HepG2 (cell line): ENCODE data around the gene VKORC1. TPM values are rescaled to one million over a fixed set of nuclear protein-coding genes. Genes with fewer than 3 reads are reported as not detected.
A peak's percentile ranks its signal among the peaks of the same experiment; 100 is the strongest.

ENCODE experiments used
- ARNTL ChIP-seq: sonication (generic); formaldehyde crosslinking; IDR thresholded peaks from 2 replicates; pipeline ENCODE4 v1.4.0; 2020; ENCODE audit warnings: mild to moderate bottlenecking, missing genetic modification reagents
- CHCHD3 ChIP-seq: sonication (generic); formaldehyde crosslinking; IDR thresholded peaks from 2 replicates; pipeline ENCODE4 v1.8.0; 2022; ENCODE audit warnings: mild to moderate bottlenecking, missing genetic modification reagents, moderate library complexity
- FOSL1 ChIP-seq: sonication (generic); formaldehyde crosslinking; IDR thresholded peaks from 2 replicates; pipeline ENCODE4 v1.9.0; 2021; ENCODE audit warnings: missing genetic modification reagents, borderline replicate concordance
- FOXO1 ChIP-seq: sonication (generic); formaldehyde crosslinking; IDR thresholded peaks from 2 replicates; pipeline ENCODE4 v1.4.0; 2020; ENCODE audit warnings: missing genetic modification reagents
- ISX ChIP-seq: sonication (generic); formaldehyde crosslinking; conservative IDR thresholded peaks from 2 replicates; pipeline ENCODE4 v1.5.0; 2020; ENCODE audit warnings: missing genetic modification reagents
- ONECUT2 ChIP-seq: sonication (generic); formaldehyde crosslinking; IDR thresholded peaks from 2 replicates; pipeline ENCODE4 v1.4.0; 2020; ENCODE audit warnings: missing genetic modification reagents
- POLR2AphosphoS5 ChIP-seq: IDR thresholded peaks from 2 replicates; pipeline ENCODE4 v1.6.1; 2012; ENCODE audit warnings: low read depth, low read length
- RXRA ChIP-seq: sonication (generic); formaldehyde crosslinking; IDR thresholded peaks from 2 replicates; pipeline ENCODE4 v1.5.1; 2020; ENCODE audit warnings: missing genetic modification reagents
- ZNF232 ChIP-seq: sonication (generic); formaldehyde crosslinking; IDR thresholded peaks from 2 replicates; pipeline ENCODE4 v1.4.0; 2020; ENCODE audit warnings: missing genetic modification reagents, borderline replicate concordance
- ZNF317 ChIP-seq: sonication (generic); formaldehyde crosslinking; IDR thresholded peaks from 2 replicates; pipeline ENCODE4 v1.5.0; 2020; ENCODE audit warnings: mild to moderate bottlenecking, missing genetic modification reagents
- polyA plus RNA-seq, 8 experiments: library from polyadenylated mRNA; depleted of rRNA in 3 of 8; stranded (reverse) in 7 of 8; unstranded in 1 of 8; fragments of >200 nt; fragmentation: Illumina TruSeq in 4 of 8; extraction: Trizol in 4 of 8; gene quantifications; 2 replicates each; pipeline versions ENCODE4 v1.2.1 to v1.2.3, GENCODE V29; 2011 to 2016; ENCODE audit warnings: low read depth in 4 of 8, missing spikeins in 1 of 8, mixed read lengths in 1 of 8; ENCODE audit not compliant: insufficient read depth in 1 of 8
- total RNA-seq, 5 experiments: library from RNA; depleted of rRNA; stranded (reverse); fragments of >200 nt; fragmentation: Illumina TruSeq; extraction: Trizol; gene quantifications; 2 replicates each; pipeline ENCODE4 v1.2.3, GENCODE V29; 2016; ENCODE audit warnings: low read depth in 1 of 5
- TF ChIP-seq, protein P1 (sequence below), 2 experiments: sonication (generic) in 1 of 2; formaldehyde crosslinking in 1 of 2; IDR thresholded peaks; 2 replicates each; pipeline versions ENCODE4 v1.4.0 to v1.6.1; 2016 to 2020; ENCODE audit warnings: borderline replicate concordance in 1 of 2, low read depth in 1 of 2, mild to moderate bottlenecking in 1 of 2, missing genetic modification reagents in 1 of 2
- TF ChIP-seq, protein P2 (sequence below): sonication (generic); formaldehyde crosslinking; IDR thresholded peaks from 2 replicates; pipeline ENCODE4 v1.8.1; 2023; ENCODE audit warnings: missing genetic modification reagents, inconsistent platforms, borderline replicate concordance
- TF ChIP-seq, protein P3 (sequence below): sonication (generic); formaldehyde crosslinking; IDR thresholded peaks from 2 replicates; pipeline ENCODE4 v1.8.0; 2022; ENCODE audit warnings: missing genetic modification reagents, low read depth, mild to moderate bottlenecking, borderline replicate concordance
- TF ChIP-seq, protein P4 (sequence below): sonication (generic); formaldehyde crosslinking; IDR thresholded peaks from 2 replicates; pipeline ENCODE4 v1.4.0; 2020; ENCODE audit warnings: missing genetic modification reagents
- TF ChIP-seq, protein P5 (sequence below): sonication (generic); formaldehyde crosslinking; IDR thresholded peaks from 2 replicates; pipeline ENCODE4 v1.4.0; 2020; ENCODE audit warnings: missing genetic modification reagents

Gene VKORC1
- total and polyA plus RNA-seq, 2 of the 13 experiments (the other 11 are each of a cell fraction or from before 2014, with no cell fraction given), result 141 to 615 TPM

DNA sequence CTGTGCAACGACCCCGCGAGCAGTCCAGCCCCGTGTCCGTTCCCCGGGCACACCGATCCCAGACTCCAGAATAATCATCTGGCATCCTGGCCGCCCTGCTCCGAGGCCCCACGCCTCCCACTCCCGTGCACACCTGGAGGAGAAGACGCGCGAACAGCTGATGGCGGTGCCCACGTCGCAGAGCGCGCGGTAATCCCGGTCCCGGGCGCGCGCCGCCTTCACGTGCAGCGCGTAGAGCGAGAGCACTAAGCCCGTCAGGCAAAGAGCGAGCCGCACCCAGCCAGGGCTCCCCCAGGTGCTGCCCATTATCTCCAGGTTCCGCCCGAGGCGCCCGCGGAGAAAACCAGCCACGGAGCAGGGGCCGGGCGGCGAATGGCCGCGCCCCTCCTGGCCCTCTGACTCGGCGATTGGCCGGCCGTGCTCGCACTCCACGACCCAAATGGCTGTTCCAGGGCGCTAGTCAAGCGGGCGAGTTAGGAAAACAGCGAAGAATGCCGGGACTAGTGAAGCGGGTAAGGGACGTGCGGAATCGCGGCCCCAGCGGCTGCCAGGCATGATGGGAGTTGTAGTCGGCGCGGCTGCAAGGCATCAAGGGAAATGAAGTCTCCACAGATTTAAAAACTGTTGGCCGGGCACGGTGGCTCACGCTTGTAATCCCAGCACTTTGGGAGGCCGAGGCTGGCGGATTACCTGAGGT is at the start of gene VKORC1 (continued):
- TF ChIP-seq, protein P1, sequence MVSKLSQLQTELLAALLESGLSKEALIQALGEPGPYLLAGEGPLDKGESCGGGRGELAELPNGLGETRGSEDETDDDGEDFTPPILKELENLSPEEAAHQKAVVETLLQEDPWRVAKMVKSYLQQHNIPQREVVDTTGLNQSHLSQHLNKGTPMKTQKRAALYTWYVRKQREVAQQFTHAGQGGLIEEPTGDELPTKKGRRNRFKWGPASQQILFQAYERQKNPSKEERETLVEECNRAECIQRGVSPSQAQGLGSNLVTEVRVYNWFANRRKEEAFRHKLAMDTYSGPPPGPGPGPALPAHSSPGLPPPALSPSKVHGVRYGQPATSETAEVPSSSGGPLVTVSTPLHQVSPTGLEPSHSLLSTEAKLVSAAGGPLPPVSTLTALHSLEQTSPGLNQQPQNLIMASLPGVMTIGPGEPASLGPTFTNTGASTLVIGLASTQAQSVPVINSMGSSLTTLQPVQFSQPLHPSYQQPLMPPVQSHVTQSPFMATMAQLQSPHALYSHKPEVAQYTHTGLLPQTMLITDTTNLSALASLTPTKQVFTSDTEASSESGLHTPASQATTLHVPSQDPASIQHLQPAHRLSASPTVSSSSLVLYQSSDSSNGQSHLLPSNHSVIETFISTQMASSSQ (IDR thresholded peaks at IDR 0.05; ENCODE audit: low read depth), result no peak
- TF ChIP-seq, protein P1 (CRISPR knock-in tag; IDR thresholded peaks at IDR 0.05; ENCODE audit: borderline replicate concordance), result peak; percentile 20; the same call in 1 of the 2 replicates
- TF ChIP-seq RXRA (CRISPR knock-in tag) (peak; percentile 67), ZNF232 (CRISPR knock-in tag) (no peak; the same call in 1 of the 2 replicates), FOSL1 (CRISPR knock-in tag) (no peak), ISX (CRISPR knock-in tag) (peak; percentile 88; the same call in 1 of the 2 replicates), ARNTL (CRISPR knock-in tag) (peak; percentile 70; the same call in 1 of the 2 replicates), POLR2AphosphoS5 (peak; percentile 87), ONECUT2 (CRISPR knock-in tag) (peak; percentile 30; the same call in 1 of the 2 replicates), CHCHD3 (0 out of 2 replicates have a peak, but pooled peaks have one; percentile 64), ZNF317 (peak; percentile 89), FOXO1 (CRISPR knock-in tag) (peak; percentile 36; the same call in 1 of the 2 replicates)
- TF ChIP-seq, protein P2, sequence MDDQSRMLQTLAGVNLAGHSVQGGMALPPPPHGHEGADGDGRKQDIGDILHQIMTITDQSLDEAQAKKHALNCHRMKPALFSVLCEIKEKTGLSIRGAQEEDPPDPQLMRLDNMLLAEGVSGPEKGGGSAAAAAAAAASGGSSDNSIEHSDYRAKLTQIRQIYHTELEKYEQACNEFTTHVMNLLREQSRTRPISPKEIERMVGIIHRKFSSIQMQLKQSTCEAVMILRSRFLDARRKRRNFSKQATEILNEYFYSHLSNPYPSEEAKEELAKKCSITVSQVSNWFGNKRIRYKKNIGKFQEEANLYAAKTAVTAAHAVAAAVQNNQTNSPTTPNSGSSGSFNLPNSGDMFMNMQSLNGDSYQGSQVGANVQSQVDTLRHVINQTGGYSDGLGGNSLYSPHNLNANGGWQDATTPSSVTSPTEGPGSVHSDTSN, result peak; percentile 67; the same call in 1 of the 2 replicates
- TF ChIP-seq, protein P3, sequence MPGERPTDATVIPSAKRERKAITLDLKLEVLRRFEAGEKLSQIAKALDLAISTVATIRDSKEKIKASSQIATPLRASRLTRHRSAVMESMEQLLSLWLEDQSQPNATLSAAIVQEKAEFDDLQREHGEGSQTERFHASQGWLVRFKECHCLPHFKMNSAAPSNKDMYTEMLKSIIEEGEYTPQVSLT (CRISPR knock-in tag), result no peak
- TF ChIP-seq, protein P4, sequence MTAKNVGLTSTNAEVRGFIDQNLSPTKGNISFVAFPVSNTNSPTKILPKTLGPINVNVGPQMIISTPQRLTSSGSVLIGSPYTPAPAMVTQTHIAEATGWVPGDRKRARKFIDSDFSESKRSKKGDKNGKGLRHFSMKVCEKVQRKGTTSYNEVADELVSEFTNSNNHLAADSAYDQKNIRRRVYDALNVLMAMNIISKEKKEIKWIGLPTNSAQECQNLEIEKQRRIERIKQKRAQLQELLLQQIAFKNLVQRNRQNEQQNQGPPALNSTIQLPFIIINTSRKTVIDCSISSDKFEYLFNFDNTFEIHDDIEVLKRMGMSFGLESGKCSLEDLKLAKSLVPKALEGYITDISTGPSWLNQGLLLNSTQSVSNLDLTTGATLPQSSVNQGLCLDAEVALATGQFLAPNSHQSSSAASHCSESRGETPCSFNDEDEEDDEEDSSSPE (CRISPR knock-in tag), result peak; percentile 90
- TF ChIP-seq, protein P5, sequence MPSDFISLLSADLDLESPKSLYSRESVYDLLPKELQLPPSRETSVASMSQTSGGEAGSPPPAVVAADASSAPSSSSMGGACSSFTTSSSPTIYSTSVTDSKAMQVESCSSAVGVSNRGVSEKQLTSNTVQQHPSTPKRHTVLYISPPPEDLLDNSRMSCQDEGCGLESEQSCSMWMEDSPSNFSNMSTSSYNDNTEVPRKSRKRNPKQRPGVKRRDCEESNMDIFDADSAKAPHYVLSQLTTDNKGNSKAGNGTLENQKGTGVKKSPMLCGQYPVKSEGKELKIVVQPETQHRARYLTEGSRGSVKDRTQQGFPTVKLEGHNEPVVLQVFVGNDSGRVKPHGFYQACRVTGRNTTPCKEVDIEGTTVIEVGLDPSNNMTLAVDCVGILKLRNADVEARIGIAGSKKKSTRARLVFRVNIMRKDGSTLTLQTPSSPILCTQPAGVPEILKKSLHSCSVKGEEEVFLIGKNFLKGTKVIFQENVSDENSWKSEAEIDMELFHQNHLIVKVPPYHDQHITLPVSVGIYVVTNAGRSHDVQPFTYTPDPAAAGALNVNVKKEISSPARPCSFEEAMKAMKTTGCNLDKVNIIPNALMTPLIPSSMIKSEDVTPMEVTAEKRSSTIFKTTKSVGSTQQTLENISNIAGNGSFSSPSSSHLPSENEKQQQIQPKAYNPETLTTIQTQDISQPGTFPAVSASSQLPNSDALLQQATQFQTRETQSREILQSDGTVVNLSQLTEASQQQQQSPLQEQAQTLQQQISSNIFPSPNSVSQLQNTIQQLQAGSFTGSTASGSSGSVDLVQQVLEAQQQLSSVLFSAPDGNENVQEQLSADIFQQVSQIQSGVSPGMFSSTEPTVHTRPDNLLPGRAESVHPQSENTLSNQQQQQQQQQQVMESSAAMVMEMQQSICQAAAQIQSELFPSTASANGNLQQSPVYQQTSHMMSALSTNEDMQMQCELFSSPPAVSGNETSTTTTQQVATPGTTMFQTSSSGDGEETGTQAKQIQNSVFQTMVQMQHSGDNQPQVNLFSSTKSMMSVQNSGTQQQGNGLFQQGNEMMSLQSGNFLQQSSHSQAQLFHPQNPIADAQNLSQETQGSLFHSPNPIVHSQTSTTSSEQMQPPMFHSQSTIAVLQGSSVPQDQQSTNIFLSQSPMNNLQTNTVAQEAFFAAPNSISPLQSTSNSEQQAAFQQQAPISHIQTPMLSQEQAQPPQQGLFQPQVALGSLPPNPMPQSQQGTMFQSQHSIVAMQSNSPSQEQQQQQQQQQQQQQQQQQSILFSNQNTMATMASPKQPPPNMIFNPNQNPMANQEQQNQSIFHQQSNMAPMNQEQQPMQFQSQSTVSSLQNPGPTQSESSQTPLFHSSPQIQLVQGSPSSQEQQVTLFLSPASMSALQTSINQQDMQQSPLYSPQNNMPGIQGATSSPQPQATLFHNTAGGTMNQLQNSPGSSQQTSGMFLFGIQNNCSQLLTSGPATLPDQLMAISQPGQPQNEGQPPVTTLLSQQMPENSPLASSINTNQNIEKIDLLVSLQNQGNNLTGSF (CRISPR knock-in tag), result no peak; the same call in 1 of the 2 replicates
